H1 (cell line): Measurements from ENCODE around the gene RNF157. TPM values are rescaled to one million over a fixed set of nuclear protein-coding genes. Genes with fewer than 3 reads are reported as not detected.

Source experiments
- CTCF ChIA-PET: fragments of 300-600 bp; sonication (Branson Sonifier 250); formaldehyde crosslinking; loops from one replicate; lab custom pipeline; 2021; ENCODE audit not compliant: partially characterized antibody; lab: Charles Lee
- POLR2A ChIA-PET: fragments of 300-600 bp; sonication (Branson Sonifier 250); formaldehyde crosslinking; loops from one replicate; lab custom pipeline; 2021; ENCODE audit warnings: inconsistent platforms; ENCODE audit not compliant: partially characterized antibody; lab: Charles Lee
- DNase-seq, 2 experiments: peaks; one replicate each; pipeline versions ENCODE4 v3.0.0 to v3.0.0-alpha.2; 2010 to 2022; ENCODE audit warnings: low spot score in 2 of 2, low read depth in 1 of 2, mixed read lengths in 1 of 2
- FAIRE-seq: peaks from 2 replicates; lab custom pipeline; 2011; peaks lifted over from hg19 to GRCh38; lab: Jason Lieb, UNC
- H2AFZ ChIP-seq: 2 replicates; pipeline ENCODE4 v1.8.1; 2012; ENCODE audit warnings: low read length, inconsistent platforms
- H2AK5ac ChIP-seq: 2 replicates; pipeline ENCODE4 v1.6.1; 2013; ENCODE audit warnings: low read depth, low read length
- H2BK120ac ChIP-seq: replicated peaks from 2 replicates; pipeline ENCODE3; 2013; ENCODE audit warnings: low read depth, low read length, inconsistent platforms
- H2BK12ac ChIP-seq: 2 replicates; pipeline ENCODE4 v1.6.1; 2013; ENCODE audit warnings: low read depth, low read length
- H2BK15ac ChIP-seq: 2 replicates; pipeline ENCODE4 v1.6.1; 2013; ENCODE audit warnings: low read length
- H2BK20ac ChIP-seq: 2 replicates; pipeline ENCODE4 v1.6.1; 2013; ENCODE audit warnings: low read length
- H2BK5ac ChIP-seq: 2 replicates; pipeline ENCODE4 v1.6.1; 2013; ENCODE audit warnings: low read depth, low read length
- H3K14ac ChIP-seq: 2 replicates; pipeline ENCODE4 v1.6.1; 2013; ENCODE audit warnings: inconsistent platforms; ENCODE audit not compliant: insufficient read length
- H3K18ac ChIP-seq: 2 replicates; pipeline ENCODE4 v1.6.1; 2013; ENCODE audit warnings: low read length; ENCODE audit errors: extremely low read depth
- H3K23ac ChIP-seq: 2 replicates; pipeline ENCODE4 v1.6.1; 2013; ENCODE audit warnings: inconsistent platforms; ENCODE audit not compliant: insufficient read length
- H3K23me2 ChIP-seq: 2 replicates; pipeline ENCODE4 v1.6.1; 2013; ENCODE audit warnings: low read depth, low read length
- H3K27ac ChIP-seq: 2 replicates; pipeline ENCODE4 v1.6.1; 2011; ENCODE audit warnings: low read depth, low read length, inconsistent platforms
- H3K27me3 ChIP-seq, 4 experiments: replicated peaks in 1 of 4; 1 replicate in 1 of 4; 2 replicates in 3 of 4; pipeline versions ENCODE4 v1.6.1 to v1.8.1; 2011 to 2013; ENCODE audit warnings: low read length in 3 of 4, mild to moderate bottlenecking in 3 of 4, inconsistent platforms in 2 of 4, mixed read lengths in 2 of 4, moderate library complexity in 1 of 4; ENCODE audit not compliant: control insufficient read depth in 3 of 4, insufficient read depth in 3 of 4; ENCODE audit errors: extremely low read depth in 1 of 4
- H3K36me3 ChIP-seq, 4 experiments: 2 replicates each; pipeline versions ENCODE4 v1.6.1 to v1.8.1; 2011 to 2013; ENCODE audit warnings: mild to moderate bottlenecking in 4 of 4, low read length in 3 of 4, moderate library complexity in 2 of 4, control low read depth in 1 of 4, inconsistent platforms in 1 of 4; ENCODE audit not compliant: insufficient read depth in 4 of 4, control insufficient read depth in 2 of 4
- H3K4ac ChIP-seq: replicated peaks from 2 replicates; pipeline ENCODE3; 2013; ENCODE audit warnings: low read length, low read depth, mixed read lengths, inconsistent platforms; ENCODE audit not compliant: insufficient read length
- H3K4me1 ChIP-seq, 4 experiments: replicated peaks in 1 of 4; 1 replicate in 1 of 4; 2 replicates in 3 of 4; pipeline versions ENCODE4 v1.6.1 to v1.8.1; 2011 to 2013; ENCODE audit warnings: low read length in 3 of 4, inconsistent platforms in 2 of 4, mixed read lengths in 1 of 4; ENCODE audit not compliant: insufficient read depth in 4 of 4, control insufficient read depth in 3 of 4
- H3K4me2 ChIP-seq, 2 experiments: 2 replicates each; pipeline versions ENCODE4 v1.6.1 to v1.8.1; 2011 to 2013; ENCODE audit warnings: low read depth in 2 of 2, low read length in 2 of 2, control low read depth in 1 of 2, inconsistent platforms in 1 of 2, mild to moderate bottlenecking in 1 of 2; ENCODE audit not compliant: insufficient read depth in 1 of 2
- H3K4me3 ChIP-seq, 4 experiments: fragments of 200-600, 300-600 bp in 1 of 4; sonication (generic), shearing (Covaris generic), sonication (Bioruptor Twin) in 1 of 4; 2 replicates each; pipeline versions ENCODE4 v1.5.1 to v1.8.1; 2011 to 2016; ENCODE audit warnings: low read length in 4 of 4, low read depth in 3 of 4, control low read depth in 2 of 4, inconsistent platforms in 2 of 4, mild to moderate bottlenecking in 2 of 4, mixed read lengths in 1 of 4, moderate library complexity in 1 of 4; ENCODE audit not compliant: insufficient read depth in 2 of 4; ENCODE audit errors: extremely low read depth in 1 of 4
- H3K56ac ChIP-seq: replicated peaks from 2 replicates; pipeline ENCODE3; 2013; ENCODE audit warnings: low read depth, mild to moderate bottlenecking, mixed read lengths, low read length, inconsistent platforms; ENCODE audit not compliant: insufficient read length
- H3K79me1 ChIP-seq: 2 replicates; pipeline ENCODE4 v1.6.1; 2013; ENCODE audit warnings: low read depth, low read length, control low read depth
- H3K79me2 ChIP-seq, 2 experiments: 2 replicates each; pipeline versions ENCODE4 v1.6.1 to v1.8.1; 2012 to 2013; ENCODE audit warnings: low read length in 2 of 2, mild to moderate bottlenecking in 2 of 2, inconsistent platforms in 1 of 2; ENCODE audit not compliant: insufficient read depth in 2 of 2, control insufficient read depth in 1 of 2
- H3K9ac ChIP-seq, 4 experiments: replicated peaks in 1 of 4; 1 replicate in 1 of 4; 2 replicates in 3 of 4; pipeline versions ENCODE4 v1.6.1 to v1.8.1; 2011 to 2013; ENCODE audit warnings: low read depth in 3 of 4, low read length in 3 of 4, control low read depth in 2 of 4, mild to moderate bottlenecking in 2 of 4, moderate library complexity in 2 of 4, inconsistent platforms in 1 of 4; ENCODE audit errors: extremely low read depth in 1 of 4
- H3K9me3 ChIP-seq, 2 experiments: 2 replicates each; pipeline versions ENCODE4 v1.6.1 to v1.8.1; 2012 to 2013; ENCODE audit warnings: mild to moderate bottlenecking in 2 of 2, moderate library complexity in 2 of 2, control low read depth in 1 of 2, inconsistent platforms in 1 of 2, low read depth in 1 of 2, low read length in 1 of 2, mixed read lengths in 1 of 2; ENCODE audit not compliant: insufficient read depth in 2 of 2
- H4K20me1 ChIP-seq, 2 experiments: replicated peaks in 1 of 2; 2 replicates each; pipeline versions ENCODE3 to v1.8.1; 2011 to 2013; ENCODE audit warnings: inconsistent platforms in 2 of 2, low read length in 2 of 2, mild to moderate bottlenecking in 1 of 2; ENCODE audit not compliant: insufficient read depth in 2 of 2, control insufficient read depth in 1 of 2
- H4K5ac ChIP-seq: 2 replicates; pipeline ENCODE4 v1.6.1; 2013; ENCODE audit warnings: low read length, low read depth, mixed read lengths, inconsistent platforms; ENCODE audit not compliant: insufficient read length
- H4K8ac ChIP-seq: 2 replicates; pipeline ENCODE4 v1.8.0; 2013; ENCODE audit warnings: mild to moderate bottlenecking, moderate library complexity, low read length, inconsistent platforms; ENCODE audit not compliant: insufficient read depth; ENCODE audit errors: extremely low read depth
- H4K91ac ChIP-seq: replicated peaks from 2 replicates; pipeline ENCODE3; 2013; ENCODE audit warnings: low read length, mixed read lengths, inconsistent platforms; ENCODE audit not compliant: insufficient read length
- CTCF ChIP-seq, 3 experiments: IDR thresholded peaks; 1 replicate in 2 of 3; 2 replicates in 1 of 3; pipeline versions ENCODE4 v1.5.1 to v1.6.1; 2011; ENCODE audit warnings: low read length in 3 of 3, mild to moderate bottlenecking in 3 of 3, inconsistent platforms in 2 of 3, low read depth in 1 of 3, moderate library complexity in 1 of 3; ENCODE audit not compliant: insufficient read depth in 1 of 3; ENCODE audit errors: control extremely low read depth in 1 of 3
- RAD21 ChIP-seq, 2 experiments: IDR thresholded peaks in 1 of 2; conservative IDR thresholded peaks in 1 of 2; 2 replicates each; pipeline ENCODE4 v1.6.1; 2011; ENCODE audit warnings: low read depth in 2 of 2, low read length in 2 of 2, improper control_type of control experiment in 1 of 2, inconsistent platforms in 1 of 2, mild to moderate bottlenecking in 1 of 2, moderate library complexity in 1 of 2
- SUZ12 ChIP-seq: fragments of 200-600 bp; sonication (generic); IDR thresholded peaks from 2 replicates; pipeline ENCODE4 v1.6.1; 2012; ENCODE audit warnings: mild to moderate bottlenecking, inconsistent platforms, low read length, moderate library complexity, mixed read lengths
- WGBS, 2 experiments: shearing (Covaris generic) in 1 of 2; methylation state at CpG; one replicate each; pipeline versions ENCODE4 v1.1.6 to v1.1.7; 2013 to 2015; ENCODE audit warnings: low lambda C conversion rate in 2 of 2, mixed read lengths in 2 of 2, inconsistent platforms in 1 of 2, low coverage in 1 of 2, missing lambda C conversion rate in 1 of 2; ENCODE audit not compliant: insufficient replicate concordance in 2 of 2, insufficient coverage in 1 of 2, insufficient read length in 1 of 2; ENCODE audit errors: extremely low coverage in 1 of 2, missing lambda C conversion rate in 1 of 2; 5-methylcytosine and 5-hydroxymethylcytosine counted together
- polyA plus RNA-seq, 7 experiments: library from polyadenylated mRNA; depleted of rRNA in 3 of 7; stranded (reverse) in 5 of 7; unstranded in 2 of 7; fragments of >200 nt in 5 of 7; fragments of 200-250 nt in 2 of 7; gene quantifications; 1 replicate in 5 of 7; 2 replicates in 1 of 7; 4 replicates in 1 of 7; pipeline versions ENCODE4 v1.2.1 to v1.2.3, GENCODE V29; 2011 to 2013; ENCODE audit warnings: missing spikeins in 2 of 7, mixed read lengths in 2 of 7
- total RNA-seq: library from RNA; stranded (reverse); fragmentation: NEBNext Ultra II Directional; extraction: Animal tissue kit (Norgen Biotek cat#: 25700); gene quantifications from 2 replicates; pipeline ENCODE4 v1.2.1, GENCODE V29; 2021
- TF ChIP-seq, protein P1 (sequence below): IDR thresholded peaks from 2 replicates; pipeline ENCODE4 v1.6.1; 2012; ENCODE audit warnings: inconsistent platforms

The RNF157 gene
- total and polyA plus RNA-seq, 2 of the 8 experiments (the other 6 are each of a cell fraction or from before 2014, with no cell fraction given) = 13.4 to 16.7 TPM

DNA sequence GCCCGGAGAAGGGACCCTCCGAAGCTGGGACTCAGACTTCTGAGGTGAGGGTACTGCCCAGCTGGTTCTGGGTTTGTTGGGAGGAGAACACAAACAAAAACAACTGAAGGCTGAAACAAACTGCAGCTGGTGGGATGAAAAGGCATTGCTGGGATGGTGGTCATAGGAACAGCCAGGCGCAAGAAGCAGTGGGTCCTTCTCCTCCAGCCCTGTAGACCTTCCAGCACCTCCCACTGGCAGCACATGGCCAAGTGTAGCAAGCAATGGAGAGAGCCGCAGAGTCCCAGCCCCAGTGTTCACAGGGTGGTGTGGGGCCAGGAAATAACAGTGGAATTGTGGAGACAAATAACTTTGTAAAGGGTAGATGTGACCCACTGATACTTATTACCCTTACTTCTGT is 50.6 kb downstream of the RNF157 start:
- no peak overlapping the region for H4K8ac ChIP-seq
- no peak overlapping the region for H3K4me3 ChIP-seq
- no peak overlapping the region for H2AFZ ChIP-seq
- H3K79me1 ChIP-seq = no peaks in the 10 kb centered on the region
- no peak overlapping the region for H3K27ac ChIP-seq
- no peaks in the 10 kb centered on the region for H3K27me3 ChIP-seq
- H3K4me1 ChIP-seq = peaks cover 0 to 4% (median 0%) of the 10 kb centered on the region in 4 experiments; a peak in 4 of 7 replicates
- H2BK15ac ChIP-seq = no peak overlapping the region
- TF ChIP-seq SUZ12 (no peak), CTCF (IDR thresholded peaks at IDR 0.05; ENCODE audit: control extremely low read depth in 1 of 3, insufficient read depth in 1 of 3, low read depth in 1 of 3, low read length in 3 of 3) (peak in 2 of 3 experiments; percentile 12 to 21; a peak in 2 of 4 replicates), RAD21 (IDR thresholded peaks at IDR 0.05 in 1 of 2, conservative IDR thresholded peaks at IDR 0.05 in 1 of 2; ENCODE audit: low read depth in 2 of 2, low read length in 2 of 2) (peak in 1 of 2 experiments; percentile 24; a peak in 1 of 4 replicates)
- TF ChIP-seq, protein P1, sequence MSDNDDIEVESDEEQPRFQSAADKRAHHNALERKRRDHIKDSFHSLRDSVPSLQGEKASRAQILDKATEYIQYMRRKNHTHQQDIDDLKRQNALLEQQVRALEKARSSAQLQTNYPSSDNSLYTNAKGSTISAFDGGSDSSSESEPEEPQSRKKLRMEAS = 0 out of 2 replicates have a peak, but pooled peaks have one; percentile 17
- CTCF ChIA-PET = interaction anchor here (0.6 to 5.8 kb wide), 19 partner anchors 9 to 320 kb away, joined by 3 to 72 read pairs (median 3); no protein-coding TSS in a partner anchor
- no peak for FAIRE-seq
- H4K91ac ChIP-seq = no peak overlapping the region
- no peaks in the 10 kb centered on the region for H3K79me2 ChIP-seq
- H3K9ac ChIP-seq = no peak overlapping the region
- no peak overlapping the region for H3K18ac ChIP-seq
- POLR2A ChIA-PET = no interaction called here
- no peak overlapping the region for H4K5ac ChIP-seq
- H3K9me3 ChIP-seq = no peaks in the 10 kb centered on the region
- H3K4me2 ChIP-seq = no peak overlapping the region
- H2BK20ac ChIP-seq = no peak overlapping the region
- H2BK5ac ChIP-seq = no peak overlapping the region
- no peak for DNase-seq
- H3K14ac ChIP-seq = no peak overlapping the region
- no peak overlapping the region for H3K23ac ChIP-seq
- H3K36me3 ChIP-seq = no peaks in the 10 kb centered on the region
- no peaks in the 10 kb centered on the region for H3K23me2 ChIP-seq
- H2BK12ac ChIP-seq = no peak overlapping the region
- no peak overlapping the region for H2BK120ac ChIP-seq
- H3K56ac ChIP-seq = no peak overlapping the region
- WGBS, 2 experiments = 95% methylated on average over 4 of the region's 4 CpGs; no CpG with 5 or more reads in 1 of the 2 experiments
- H4K20me1 ChIP-seq = no peaks in the 10 kb centered on the region
- H2AK5ac ChIP-seq = no peak overlapping the region
- H3K4ac ChIP-seq = no peak overlapping the region
